AG04450 (cell line): ENCODE results near the gene ATP2B3. TPM values are rescaled to one million over a fixed set of nuclear protein-coding genes. Genes with fewer than 3 reads are reported as not detected.
A peak's percentile ranks its signal among the peaks of the same experiment; 100 is the strongest.

Source experiments
- CTCF ChIA-PET: fragments of 300-600, 350-600 bp; formaldehyde crosslinking; extraction: SDS; loops from one replicate; lab custom pipeline; 2022; ENCODE audit warnings: antibody characterized with exemption, inconsistent platforms; lab: Charles Lee
- POLR2A ChIA-PET: fragments of 350-600 bp; formaldehyde crosslinking; extraction: SDS; loops from one replicate; lab custom pipeline; 2021; ENCODE audit warnings: antibody characterized with exemption, inconsistent platforms; lab: Yijun Ruan, JAX
- DNase-seq: peaks from one replicate; pipeline ENCODE4 v3.0.0-alpha.2; 2011; ENCODE audit warnings: low read depth, low spot score
- H3K27ac ChIP-seq: one replicate; pipeline ENCODE4 v1.5.1; 2012; ENCODE audit warnings: low read depth, low read length, control low read depth
- H3K27me3 ChIP-seq: one replicate; pipeline ENCODE4 v1.6.0; 2012; ENCODE audit warnings: low read length; ENCODE audit not compliant: control insufficient read depth, insufficient read depth
- H3K4me3 ChIP-seq: 2 replicates; pipeline ENCODE4 v1.5.1; 2011; ENCODE audit warnings: mild to moderate bottlenecking, low read depth, low read length, control low read depth
- H3K9me3 ChIP-seq: 2 replicates; pipeline ENCODE4 v1.5.1; 2012; ENCODE audit warnings: low read length; ENCODE audit not compliant: control insufficient read depth, insufficient read depth
- polyA plus RNA-seq: library from polyadenylated mRNA; depleted of rRNA; stranded (reverse); fragments of >200 nt; gene quantifications from 2 replicates; pipeline ENCODE4 v1.2.3, GENCODE V29; 2011
- TF ChIP-seq, protein P1 (sequence below): IDR thresholded peaks from 2 replicates; pipeline ENCODE4 v1.5.1; 2011; ENCODE audit warnings: low read depth, low read length, control low read depth, inconsistent platforms

ATP2B3 gene
- polyA plus RNA-seq, 1 experiment, result 0.01 TPM

DNA sequence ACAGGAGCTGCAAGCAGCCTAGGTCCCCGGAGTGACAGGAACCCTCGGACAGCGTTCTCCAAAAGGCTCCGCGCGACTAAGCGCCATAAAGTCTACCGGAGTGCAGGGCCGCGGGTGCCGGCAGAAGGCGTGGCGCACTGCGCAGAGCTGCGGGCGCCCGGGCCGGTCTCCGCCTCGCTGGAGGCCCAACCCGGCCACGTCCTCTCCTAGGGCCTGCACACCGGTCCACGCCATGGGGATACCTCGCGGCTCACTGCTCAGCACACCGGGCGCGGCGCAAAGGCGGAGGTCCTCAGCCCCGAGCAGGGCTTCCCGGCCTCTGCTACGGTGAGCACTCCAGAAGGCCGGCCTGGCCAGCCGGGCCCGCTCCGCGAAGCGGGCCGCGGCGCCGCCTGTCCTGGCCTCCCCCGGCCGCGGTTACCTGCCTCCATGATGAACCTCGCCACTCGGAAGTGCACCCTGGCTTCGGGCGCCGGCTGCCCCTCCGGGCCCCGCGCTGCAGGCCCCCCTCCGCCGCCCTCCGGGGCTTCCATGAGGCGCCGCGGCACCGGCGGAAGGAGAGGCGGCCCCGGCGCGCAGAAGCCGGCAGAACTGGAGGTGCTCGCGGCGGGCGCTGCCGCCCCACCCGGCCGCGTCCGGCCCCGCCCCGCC lies 81.2 kb downstream of the ATP2B3 start, which contains the start of gene CCNQ:
CCNQ (minus strand) TSS at position 599 of the 651 bp plus-strand sequence; CDS start at position 533, 66 bp downstream.
- no peaks in the 10 kb centered on the region for H3K9me3 ChIP-seq
- TF ChIP-seq, protein P1, sequence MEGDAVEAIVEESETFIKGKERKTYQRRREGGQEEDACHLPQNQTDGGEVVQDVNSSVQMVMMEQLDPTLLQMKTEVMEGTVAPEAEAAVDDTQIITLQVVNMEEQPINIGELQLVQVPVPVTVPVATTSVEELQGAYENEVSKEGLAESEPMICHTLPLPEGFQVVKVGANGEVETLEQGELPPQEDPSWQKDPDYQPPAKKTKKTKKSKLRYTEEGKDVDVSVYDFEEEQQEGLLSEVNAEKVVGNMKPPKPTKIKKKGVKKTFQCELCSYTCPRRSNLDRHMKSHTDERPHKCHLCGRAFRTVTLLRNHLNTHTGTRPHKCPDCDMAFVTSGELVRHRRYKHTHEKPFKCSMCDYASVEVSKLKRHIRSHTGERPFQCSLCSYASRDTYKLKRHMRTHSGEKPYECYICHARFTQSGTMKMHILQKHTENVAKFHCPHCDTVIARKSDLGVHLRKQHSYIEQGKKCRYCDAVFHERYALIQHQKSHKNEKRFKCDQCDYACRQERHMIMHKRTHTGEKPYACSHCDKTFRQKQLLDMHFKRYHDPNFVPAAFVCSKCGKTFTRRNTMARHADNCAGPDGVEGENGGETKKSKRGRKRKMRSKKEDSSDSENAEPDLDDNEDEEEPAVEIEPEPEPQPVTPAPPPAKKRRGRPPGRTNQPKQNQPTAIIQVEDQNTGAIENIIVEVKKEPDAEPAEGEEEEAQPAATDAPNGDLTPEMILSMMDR, result no peak
- ChIA-PET CTCF (interaction anchor here (0.7 to 4.4 kb wide), 4 partner anchors 11 to 73 kb away, joined by 3 to 20 read pairs (median 9); no protein-coding TSS in a partner anchor), POLR2A (interaction anchor here (0.8 to 1.0 kb wide), 2 partner anchors 55 to 125 kb away, joined by 4 to 6 read pairs; partner anchors contain the start of gene BCAP31)
- no peak for DNase-seq
- peak within 1 kb of the TSS; percentile 69 for H3K4me3 ChIP-seq
- no peaks in the 10 kb centered on the region for H3K27me3 ChIP-seq
- no peak within 1 kb of the TSS for H3K27ac ChIP-seq

DNA sequence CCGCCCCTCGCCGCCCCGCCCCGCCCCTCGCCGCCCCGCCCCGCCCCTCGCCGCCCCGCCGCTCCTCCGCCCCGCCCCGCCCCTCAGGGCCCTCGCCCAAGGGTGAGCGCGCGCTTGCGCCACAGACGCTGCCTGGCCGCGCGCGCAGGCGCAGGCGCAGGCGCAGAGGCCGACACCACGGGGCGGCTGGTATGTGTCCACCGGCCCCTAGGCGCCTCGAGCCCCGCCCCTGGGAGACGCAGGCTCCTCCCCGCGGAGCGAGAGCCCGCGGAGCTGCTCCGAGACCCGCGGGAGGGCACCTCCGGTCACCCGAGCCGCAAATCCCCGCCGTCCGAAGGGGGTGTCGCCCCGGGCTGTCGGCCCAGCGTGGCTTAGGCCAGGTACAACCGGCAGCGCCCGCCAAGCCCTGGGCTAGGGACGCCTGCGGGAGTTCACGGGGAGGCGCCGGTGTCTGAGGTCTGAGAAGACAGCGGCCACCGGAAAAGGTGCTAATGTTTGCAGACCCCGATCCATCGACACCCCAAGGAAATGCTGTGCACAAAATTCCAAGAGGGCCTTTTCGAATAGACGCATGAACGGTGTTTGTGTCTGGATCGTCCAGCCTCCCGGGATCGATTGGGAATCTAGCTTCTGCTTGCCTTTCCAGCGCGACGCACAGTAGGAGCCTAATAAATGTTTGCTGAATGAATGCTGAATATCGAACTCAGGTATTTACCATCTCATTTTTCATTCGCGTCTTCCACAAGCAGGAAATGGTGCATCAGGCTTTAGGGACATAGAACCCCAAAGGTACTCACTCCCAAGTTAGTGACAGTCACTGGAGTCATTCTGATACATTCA lies 82.0 kb downstream of the ATP2B3 start:
- Histone ChIP-seq H3K27me3 (no peaks in the 10 kb centered on the region), H3K4me3 (peak overlapping the region; percentile 64), H3K9me3 (no peaks in the 10 kb centered on the region), H3K27ac (no peak overlapping the region)
- DNase-seq, result peak; percentile 43
- TF ChIP-seq, protein P1, result no peak
- CTCF ChIA-PET, result interaction anchor here (3.3 to 4.4 kb wide), 2 partner anchors 10 to 68 kb away, joined by 15 to 20 read pairs; no protein-coding TSS in a partner anchor
- POLR2A ChIA-PET, result interaction anchor here (0.6 to 1.0 kb wide), 2 partner anchors 40 to 125 kb away, joined by 3 to 6 read pairs; partner anchors contain the start of gene BCAP31

DNA sequence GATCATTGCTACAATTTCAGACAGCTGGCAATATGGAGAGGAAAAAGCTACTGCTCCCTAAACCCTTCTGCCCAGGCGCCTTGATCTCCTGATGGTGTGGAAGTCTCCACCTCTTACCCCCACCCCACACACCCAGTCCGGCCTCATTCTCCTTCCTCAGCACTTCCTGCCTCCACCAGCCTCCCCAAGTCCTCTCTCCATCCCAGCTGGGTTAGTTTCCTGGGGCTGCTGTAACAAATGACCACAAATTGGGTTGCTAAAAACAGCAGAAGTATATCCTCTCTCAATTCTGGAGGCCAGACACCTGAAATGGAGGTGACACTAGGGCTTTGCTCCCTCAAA lies 82.6 kb downstream of the ATP2B3 start:
- CTCF ChIA-PET, result interaction anchor here (3.3 to 4.4 kb wide), 2 partner anchors 10 to 68 kb away, joined by 15 to 20 read pairs; no protein-coding TSS in a partner anchor
- TF ChIP-seq, protein P1, result no peak
- no peak for DNase-seq
- H3K9me3 ChIP-seq, result no peaks in the 10 kb centered on the region
- H3K27me3 ChIP-seq, result no peaks in the 10 kb centered on the region
- peak overlapping the region; percentile 64 for H3K4me3 ChIP-seq
- H3K27ac ChIP-seq, result no peak overlapping the region
- POLR2A ChIA-PET, result no interaction called here

DNA sequence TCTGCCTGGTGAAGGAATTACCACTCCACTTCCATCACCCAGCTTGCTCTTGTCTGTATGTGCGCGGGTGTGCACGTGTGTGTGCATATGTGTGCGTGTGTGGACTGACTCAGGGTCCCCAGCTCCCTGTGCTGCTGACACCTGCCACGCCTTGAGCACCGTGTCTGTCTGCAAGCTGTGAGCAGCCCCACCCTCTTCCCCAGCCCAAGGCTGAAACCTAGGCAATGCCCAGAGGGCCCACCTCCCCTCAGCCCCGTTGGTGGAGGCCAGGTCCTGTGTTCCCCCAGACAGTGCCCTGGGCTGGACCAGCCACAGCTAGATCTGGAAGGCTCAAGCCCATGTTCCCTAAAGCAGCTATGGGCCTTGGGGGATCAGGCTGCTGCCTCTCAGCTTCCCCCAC lies 83.5 kb downstream of the ATP2B3 start:
- Histone ChIP-seq H3K9me3 (no peaks in the 10 kb centered on the region), H3K4me3 (no peak overlapping the region), H3K27ac (no peak overlapping the region), H3K27me3 (no peaks in the 10 kb centered on the region)
- TF ChIP-seq, protein P1, result no peak
- ChIA-PET CTCF (interaction anchor here (3.3 to 4.4 kb wide), 2 partner anchors 9 to 67 kb away, joined by 15 to 20 read pairs; no protein-coding TSS in a partner anchor), POLR2A (no interaction called here)
- DNase-seq, result no peak
